Left forelimb (tissue), 1 donor: ENCODE data around the gene SBF2.
"Not testable (repeated sequence)": the region's sequence is repeated elsewhere in the genome, so short reads cannot be mapped to it uniquely, and the experiment has no call there.

Experiments
- DNase-seq: peaks from one replicate; pipeline ENCODE4 v3.0.0-alpha.2; 2018; ENCODE audit warnings: low spot score

SBF2 gene

GRCh38 chr11:10005955-10006525 is 288.0 kb downstream of the SBF2 start:
- DNase-seq: no peak

GRCh38 chr11:10004526-10005113 is 289.4 kb downstream of the SBF2 start:
- no peak for DNase-seq

GRCh38 chr11:10002221-10002620 is 291.8 kb downstream of the SBF2 start:
- DNase-seq: no peak

- no peak for DNase-seq
Observed at GRCh38 chr11:9992306-9992705, 301.7 kb downstream of the SBF2 start.

- DNase-seq: no peak
Observed at GRCh38 chr11:9990221-9990973, 303.6 kb downstream of the SBF2 start.

GRCh38 chr11:9987303-9987702 is 306.7 kb downstream of the SBF2 start:
- DNase-seq: not testable (repeated sequence)

- DNase-seq: no peak
Observed at GRCh38 chr11:9982796-9983579, 311.0 kb downstream of the SBF2 start.

- no peak for DNase-seq
Observed at GRCh38 chr11:9982127-9982795, 311.8 kb downstream of the SBF2 start.

GRCh38 chr11:9980931-9981330 is 313.1 kb downstream of the SBF2 start:
- no peak for DNase-seq

GRCh38 chr11:9977554-9977953 is 316.5 kb downstream of the SBF2 start:
- no peak for DNase-seq

GRCh38 chr11:9974375-9974774 is 319.6 kb downstream of the SBF2 start:
- no peak for DNase-seq

GRCh38 chr11:9973921-9974320 is 320.1 kb downstream of the SBF2 start:
- DNase-seq: no peak

GRCh38 chr11:9972989-9973388 is 321.0 kb downstream of the SBF2 start:
- DNase-seq: no peak

GRCh38 chr11:9971894-9972293 is 322.1 kb downstream of the SBF2 start:
- DNase-seq: no peak

- DNase-seq: no peak
Observed at GRCh38 chr11:9969068-9969467, 325.0 kb downstream of the SBF2 start.

GRCh38 chr11:9962722-9963121 is 331.3 kb downstream of the SBF2 start:
- no peak for DNase-seq

GRCh38 chr11:9957072-9957471 is 336.9 kb downstream of the SBF2 start:
- no peak for DNase-seq

- no peak for DNase-seq
Observed at GRCh38 chr11:9956483-9956882, 337.5 kb downstream of the SBF2 start.

- no peak for DNase-seq
Observed at GRCh38 chr11:9955391-9955790, 338.6 kb downstream of the SBF2 start.

GRCh38 chr11:9953994-9954626 is 339.9 kb downstream of the SBF2 start:
- no peak for DNase-seq

- DNase-seq: no peak
Observed at GRCh38 chr11:9952511-9953196, 341.4 kb downstream of the SBF2 start.
